DND-41 (cell line): Measurements from ENCODE around the gene NRXN3.

Source experiments
- CTCF ChIP-seq: IDR thresholded peaks from 2 replicates; pipeline ENCODE4 v1.5.1; 2012; ENCODE audit warnings: borderline replicate concordance, low read length, moderate library complexity, mild to moderate bottlenecking; ENCODE audit not compliant: poor library complexity, severe bottlenecking; ENCODE audit errors: extremely low read depth
- EZH2 ChIP-seq: IDR thresholded peaks from 3 replicates; pipeline ENCODE4 v1.6.1; 2012; ENCODE audit warnings: borderline replicate concordance, low read depth, mild to moderate bottlenecking, moderate library complexity, low read length, inconsistent platforms; ENCODE audit not compliant: severe bottlenecking

DNA sequence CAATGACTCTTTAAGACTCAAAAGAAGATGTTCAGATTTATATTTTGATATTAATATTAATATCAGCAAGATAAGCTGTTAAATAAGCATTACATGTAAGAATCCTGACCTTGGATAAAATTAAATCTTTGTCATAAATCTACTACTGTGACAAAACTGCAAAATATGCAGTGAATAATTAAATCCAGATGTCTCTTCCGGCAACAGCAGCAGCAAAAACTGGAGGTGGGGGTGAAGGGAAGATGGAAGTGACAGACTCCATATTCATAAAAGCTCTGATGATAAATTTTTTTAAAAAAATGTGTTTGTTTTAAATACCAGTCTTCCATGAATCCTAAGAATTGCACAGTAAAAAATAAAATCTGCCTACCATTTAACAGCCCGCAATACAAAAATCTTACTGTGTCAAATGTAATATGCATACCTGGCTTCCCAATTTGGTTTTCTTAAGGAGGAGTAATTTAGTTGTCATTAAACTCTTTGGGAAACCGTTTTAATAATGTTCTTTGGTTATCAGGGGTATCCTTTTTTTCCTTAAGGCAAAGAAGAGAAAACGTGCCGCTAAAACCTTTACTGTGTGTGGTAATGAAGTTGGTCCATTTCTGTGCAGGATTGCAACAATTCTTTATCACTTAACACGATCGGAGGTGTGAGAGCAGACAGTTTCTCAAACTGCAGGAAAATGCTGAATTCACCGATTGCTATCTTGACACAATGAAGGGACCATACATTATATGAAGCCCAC lies 1562.9 kb downstream of the NRXN3 start:
- TF ChIP-seq CTCF (no peak), EZH2 (no peak)
